NK-92 (cell line): ENCODE measurements around the gene TMEM156.
"Not testable (repeated sequence)": the region's sequence is repeated elsewhere in the genome, so short reads cannot be mapped to it uniquely, and the experiment has no call there.

Source experiments
- DNase-seq: peaks from one replicate; lab custom pipeline; 2025; ENCODE audit not compliant: unreplicated experiment; lab: John Stamatoyannopoulos, UW

Gene TMEM156

DNA sequence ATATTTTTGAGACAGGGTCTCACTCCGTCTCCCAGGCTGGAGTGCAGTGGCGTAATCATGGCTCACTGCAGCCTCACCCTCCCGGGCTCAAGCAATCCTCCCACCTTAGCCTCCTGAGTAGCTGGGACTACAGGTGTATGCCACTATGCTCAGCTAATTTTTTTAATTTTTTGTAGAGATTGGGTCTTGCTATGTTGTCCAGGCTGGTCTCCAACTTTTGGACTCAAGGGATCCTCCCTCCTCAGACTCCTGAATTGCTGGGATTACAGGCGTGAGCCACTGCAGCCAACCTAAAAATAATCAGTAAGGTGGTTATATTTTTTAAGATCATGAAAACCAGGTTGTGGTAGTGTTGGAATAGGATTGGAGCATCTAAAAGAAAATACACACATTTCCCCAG lies 38.1 kb downstream of the TMEM156 start:
- DNase-seq, result no peak

DNA sequence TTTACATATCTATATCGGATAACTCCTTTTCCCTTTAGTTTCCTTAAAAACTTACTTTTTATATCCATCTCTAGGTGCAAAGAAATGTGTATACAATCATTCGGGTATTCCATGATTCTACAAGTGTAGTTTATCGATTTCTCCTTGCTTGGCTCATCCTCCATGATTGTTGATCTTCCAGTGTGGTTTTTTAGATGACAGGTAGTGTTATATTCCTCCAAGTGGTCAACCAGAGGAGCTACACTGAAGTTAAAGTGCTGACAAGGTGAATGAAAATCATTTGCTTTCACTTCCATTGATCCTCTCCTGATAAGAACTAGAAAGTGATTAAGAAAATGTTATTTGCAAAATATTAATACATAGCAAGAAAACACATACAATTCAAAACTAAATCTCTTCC lies 38.5 kb downstream of the TMEM156 start:
- DNase-seq, result no peak

DNA sequence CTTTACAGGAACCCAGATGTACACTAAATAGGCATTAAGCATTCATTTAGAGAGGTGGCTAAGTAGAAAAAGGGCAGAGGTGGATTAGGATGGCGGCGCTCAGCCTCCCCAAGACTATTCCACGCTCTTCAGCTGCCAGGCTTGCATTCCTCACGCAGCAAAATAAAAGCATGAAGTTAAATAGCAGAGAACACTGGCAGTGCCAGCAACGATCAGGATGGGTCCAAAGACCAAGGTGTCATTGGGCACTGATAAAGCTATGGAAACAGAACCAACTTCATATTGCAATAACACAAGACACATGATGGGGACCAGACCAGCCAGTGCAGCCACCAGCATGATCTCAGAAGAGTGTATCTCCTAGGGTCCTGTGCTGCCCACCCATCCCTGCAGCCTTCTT lies 42.0 kb downstream of the TMEM156 start:
- no peak for DNase-seq

DNA sequence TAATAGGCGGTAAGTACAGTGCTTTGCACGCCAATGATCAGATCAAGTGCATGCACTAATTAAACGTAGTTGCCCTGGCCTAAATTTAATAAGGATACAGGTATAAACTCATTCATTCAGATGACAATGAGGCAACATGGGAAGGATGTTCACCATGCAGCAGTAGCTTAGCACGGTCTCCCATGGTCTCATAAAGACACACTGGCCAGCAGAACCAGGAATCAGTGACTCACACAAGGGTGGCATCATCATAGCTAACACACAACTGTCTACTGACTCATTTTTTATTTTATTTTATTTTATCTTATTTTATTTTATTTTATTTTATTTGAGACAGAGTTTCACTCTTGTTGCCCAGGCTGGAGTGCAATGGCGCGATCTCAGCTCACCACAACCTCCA lies 42.7 kb downstream of the TMEM156 start:
- DNase-seq, result no peak

DNA sequence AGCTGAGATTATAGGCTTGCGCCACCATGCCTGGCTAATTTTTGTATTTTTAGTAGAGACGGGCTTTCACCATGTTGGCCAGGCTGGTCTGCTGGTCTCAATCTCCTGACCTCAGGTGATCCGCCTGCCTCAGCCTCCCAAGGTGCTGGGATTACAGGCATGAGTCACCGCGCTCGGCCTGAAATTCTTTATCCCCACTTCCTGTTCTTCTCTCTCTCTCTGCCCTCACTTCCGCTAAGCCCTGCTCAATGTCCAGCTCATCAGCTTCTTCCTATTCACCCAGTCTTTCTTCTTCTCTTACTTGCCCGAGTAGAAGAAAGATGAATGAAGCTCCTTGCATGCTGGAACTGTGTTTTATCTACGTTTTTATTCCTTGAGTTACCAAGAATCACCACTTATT lies 43.9 kb downstream of the TMEM156 start:
- not testable (repeated sequence) for DNase-seq

DNA sequence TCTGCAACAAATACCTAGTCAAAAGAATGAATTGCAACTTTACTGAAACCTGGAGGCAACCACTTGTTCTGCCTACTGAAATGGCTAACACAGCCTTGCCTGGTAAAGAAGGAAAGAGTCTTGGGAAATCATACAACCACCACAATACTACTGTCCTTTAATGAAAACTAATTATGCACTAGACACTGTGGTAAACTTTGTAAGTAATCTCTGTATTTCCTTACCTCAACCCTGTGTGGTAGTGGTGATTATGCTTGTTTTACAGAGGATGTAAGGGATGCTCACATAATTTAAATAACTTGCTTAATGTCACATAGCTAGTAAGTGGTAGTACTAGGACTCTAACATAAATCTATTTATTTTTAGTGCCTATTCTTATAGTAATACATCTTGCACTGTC lies 44.7 kb downstream of the TMEM156 start:
- DNase-seq, result no peak

DNA sequence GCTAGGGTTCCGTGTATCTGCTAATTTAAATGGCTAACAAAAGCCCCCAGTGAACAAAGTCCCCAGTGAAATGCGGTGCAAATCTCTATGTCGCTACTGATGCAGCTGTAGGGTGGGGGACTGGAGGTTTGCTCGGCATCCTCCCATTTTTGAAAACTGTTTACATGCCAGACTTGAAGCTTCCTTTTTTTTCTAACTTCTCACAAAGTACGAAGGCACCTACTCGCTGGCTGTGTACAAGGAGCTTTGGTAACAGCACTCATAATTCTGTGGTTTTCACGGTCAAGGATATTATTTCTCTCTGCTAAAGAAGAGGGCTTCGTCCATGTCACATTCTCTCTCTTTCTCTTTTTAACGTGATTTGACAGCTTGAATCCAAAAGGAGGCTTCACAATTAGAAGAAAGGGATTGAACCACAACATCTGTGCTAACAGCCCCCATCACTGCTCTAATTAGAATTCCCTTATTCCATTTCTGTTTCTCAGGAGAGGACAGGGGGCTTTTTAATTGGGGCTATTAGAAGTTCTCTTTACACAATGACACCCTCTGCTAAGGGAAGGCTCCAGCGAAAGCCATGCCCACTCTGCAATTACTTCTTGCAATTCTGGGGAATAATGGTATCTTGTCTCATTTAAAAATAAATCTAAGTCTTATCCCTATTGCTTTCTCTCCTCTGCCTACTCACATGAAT lies 46.7 kb downstream of the TMEM156 start:
- no peak for DNase-seq

DNA sequence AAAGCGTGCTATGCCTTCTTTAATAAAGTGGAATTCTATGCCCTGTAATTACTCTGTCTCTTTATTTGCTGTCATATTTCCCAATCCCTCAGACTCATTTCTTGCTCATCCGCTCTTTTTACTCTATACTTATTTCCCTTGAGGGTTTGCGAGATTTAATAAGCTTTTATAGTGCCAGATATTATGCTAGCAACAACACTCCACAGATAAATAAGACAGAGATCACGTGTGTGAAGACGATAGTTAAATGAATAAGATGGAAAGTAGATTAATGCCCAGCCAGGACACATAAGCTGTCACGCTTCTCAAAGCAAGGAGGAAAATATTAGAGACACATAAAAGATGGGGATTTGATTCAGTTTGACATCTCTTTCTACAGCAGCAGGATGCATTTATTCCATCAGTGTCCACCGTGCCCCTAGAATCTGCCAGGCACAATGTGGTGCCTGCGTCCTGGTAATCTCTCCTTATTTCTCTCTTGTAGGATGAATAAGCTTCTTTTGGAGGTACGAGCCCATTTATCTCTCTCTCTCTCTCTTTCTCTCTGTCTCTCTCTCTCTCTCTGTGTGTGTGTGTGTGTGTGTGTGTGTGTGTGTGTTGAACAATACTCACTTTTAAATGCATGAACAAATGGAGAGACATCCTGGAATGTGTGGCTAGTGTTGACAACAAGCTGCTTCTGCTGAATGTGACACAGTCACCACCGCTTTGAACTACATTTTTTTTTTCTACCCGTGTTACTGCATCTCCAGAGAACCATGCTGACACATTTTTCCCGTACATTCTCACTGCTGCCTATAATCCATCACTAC lies 48.2 kb downstream of the TMEM156 start:
- no peak for DNase-seq

DNA sequence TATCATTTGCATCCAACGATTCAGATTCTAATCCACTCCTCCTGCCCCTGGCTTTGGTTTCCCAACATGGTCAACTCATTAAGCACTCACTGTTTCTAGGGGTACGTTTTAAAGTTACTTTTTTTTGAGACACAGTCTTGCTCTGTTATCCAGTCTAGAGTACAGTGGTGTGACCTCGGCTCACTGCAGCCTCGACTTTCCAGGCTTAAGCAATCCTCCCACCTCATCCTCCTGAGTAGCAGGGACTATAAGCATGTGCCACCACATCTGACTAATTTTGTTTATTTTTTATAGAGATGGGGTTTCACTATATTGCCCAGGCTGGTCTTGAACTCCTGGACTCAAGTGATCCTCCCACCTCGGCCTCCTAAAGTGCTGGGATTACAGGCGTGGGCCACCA lies 48.9 kb downstream of the TMEM156 start:
- DNase-seq, result no peak

DNA sequence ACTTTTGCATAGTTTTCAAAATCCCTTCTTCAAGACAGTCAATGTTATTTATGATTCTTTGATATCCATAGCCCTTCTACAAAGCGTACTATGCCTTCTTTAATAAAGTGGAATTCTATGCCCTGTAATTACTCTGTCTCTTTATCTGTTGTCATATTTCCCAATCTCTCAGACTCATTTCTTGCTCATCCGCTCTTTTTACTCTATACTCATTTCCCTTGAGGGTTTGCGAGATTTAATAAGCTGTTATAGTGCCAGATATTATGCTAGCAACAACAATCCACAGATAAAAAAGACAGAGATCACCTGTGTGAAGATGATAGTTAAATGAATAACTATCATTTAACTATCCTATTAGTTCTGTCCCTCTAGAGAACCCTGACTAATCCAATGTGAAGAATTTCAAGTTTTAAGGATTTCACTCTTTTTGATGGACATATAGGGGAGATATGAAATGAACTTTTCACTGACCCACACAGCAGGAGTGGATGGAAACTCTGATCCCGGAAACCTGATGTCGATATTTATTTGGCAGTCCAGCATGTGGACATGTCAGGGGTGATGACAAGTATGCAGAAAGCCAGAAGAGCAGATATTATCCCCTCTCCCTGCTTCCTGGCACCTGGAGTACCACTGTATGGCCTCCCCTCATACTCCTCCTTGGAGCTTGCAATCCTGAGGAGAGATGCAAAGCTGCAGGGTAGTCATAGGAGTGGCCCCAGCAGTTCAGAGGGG lies 49.7 kb downstream of the TMEM156 start:
- no peak for DNase-seq

DNA sequence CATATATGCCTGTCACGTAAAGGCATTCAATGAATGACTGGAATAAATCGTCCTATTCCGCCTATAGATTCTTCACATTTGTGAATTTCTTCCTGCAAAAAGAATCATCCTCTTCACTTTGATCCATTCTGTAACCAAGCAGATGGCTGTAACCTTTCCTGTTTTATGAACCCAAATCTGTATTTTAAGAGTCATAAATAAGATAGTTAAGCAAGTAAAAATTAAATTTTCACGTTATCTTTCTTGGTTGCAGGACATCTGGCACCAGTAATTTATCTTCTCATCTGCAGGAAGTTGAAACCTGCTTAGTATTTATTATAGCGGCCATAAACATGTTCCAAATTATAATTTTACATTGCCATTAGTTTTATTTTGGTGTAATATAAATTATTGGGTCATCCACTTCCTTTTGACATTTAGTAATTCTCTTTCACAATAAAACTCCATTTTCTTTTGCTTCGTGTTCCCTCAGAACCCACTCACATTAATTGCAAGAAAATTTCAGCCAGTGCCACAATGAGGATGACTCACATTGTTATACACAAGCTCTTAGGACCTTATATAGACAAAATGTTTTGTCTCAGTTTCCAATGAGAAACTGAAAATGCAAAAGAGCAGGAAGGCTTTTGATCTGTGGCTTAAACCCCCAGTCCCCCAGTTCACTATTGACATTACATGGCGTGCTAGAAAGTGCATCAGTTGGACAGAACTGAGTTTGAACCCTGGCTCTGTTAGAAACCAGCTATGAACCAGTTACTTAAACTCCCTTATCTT lies 51.1 kb downstream of the TMEM156 start:
- no peak for DNase-seq

DNA sequence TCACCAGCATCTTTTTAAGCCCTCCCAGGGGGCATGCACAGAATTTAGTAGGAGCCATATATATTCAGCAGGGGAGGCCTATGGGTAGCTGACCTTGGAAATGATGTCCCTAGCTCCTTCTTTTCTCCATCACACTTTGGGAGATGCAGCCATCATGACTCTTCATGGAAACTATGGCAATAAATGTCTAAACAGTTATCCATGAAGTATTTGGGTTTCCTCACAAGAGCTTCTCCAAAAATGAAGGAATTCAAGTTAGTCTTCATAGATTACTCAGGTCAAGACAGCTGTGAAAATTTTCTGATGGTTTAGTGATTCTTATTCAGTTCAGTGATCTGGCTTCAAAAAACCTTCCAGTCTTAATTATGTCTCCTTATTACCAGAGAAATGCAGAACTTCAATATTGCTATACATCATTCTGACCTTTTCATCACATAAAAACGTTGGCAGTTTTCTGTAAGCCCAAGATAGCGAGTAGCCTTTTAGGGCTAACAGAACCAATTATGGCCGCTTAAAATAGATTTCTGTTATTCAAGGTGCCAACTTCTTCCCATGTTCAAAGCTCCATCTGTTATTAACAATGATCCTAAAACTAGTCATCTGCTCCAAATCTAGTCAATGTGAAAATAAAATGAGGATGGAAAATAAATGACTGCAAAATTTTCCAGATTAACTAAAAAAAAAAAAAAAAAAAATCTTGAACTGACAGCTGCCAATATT lies 52.5 kb downstream of the TMEM156 start:
- DNase-seq, result no peak

DNA sequence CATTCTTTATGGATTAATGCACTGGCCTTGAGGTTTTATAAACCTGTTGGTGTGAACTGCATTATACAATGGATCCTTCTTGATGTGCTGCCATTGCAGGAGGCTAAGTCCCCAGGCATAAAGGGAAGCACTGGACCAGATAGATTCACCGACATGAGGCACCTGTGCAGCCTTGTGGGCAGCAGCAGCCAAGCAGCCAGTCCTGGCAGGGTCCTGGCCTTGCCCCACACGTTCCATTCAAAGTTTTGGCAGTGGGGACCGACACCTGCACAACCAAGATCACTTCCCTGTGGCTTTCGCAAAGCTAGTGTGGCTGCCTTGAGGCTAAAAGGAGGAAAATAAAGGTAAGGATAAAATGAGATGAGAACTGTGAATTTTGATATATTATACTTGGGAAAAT lies 53.1 kb downstream of the TMEM156 start:
- no peak for DNase-seq

DNA sequence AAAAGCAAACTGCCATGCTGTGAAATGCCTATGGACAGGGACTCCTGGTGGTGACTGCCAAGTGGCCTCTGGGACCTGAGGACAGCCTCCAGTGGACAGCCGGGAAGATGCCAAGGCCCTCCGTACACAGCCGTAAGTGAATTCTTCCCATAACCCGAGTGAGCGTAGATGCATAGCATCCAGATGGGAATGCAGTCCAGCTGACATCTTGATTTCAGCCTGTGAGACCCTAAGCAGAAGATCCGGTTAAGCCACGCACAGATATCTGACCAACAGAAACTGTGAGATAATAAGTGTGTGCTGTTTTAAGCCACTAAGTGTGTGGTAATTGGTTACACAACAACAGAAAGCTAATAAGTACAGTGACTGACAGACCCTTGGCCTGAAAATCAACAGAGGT lies 55.9 kb downstream of the TMEM156 start:
- no peak for DNase-seq

DNA sequence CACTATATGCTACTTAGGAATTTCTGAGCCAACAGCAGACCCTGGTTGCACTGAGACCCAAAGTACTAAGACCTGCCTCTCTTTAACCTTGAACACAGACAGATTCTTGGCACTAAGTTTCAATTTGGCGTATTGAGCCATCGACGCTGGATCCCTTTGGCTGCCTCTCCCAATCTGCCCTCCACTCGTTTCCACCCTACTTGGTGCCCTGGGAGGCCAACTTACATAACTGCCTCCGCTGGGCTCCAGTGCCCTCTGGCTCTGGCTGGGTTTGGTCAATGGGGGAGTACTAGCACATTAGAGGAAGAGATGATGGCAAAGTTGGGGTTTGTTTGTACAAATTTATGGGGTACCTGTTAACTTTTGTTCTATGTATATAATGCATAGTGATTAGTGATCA lies 63.5 kb downstream of the TMEM156 start:
- DNase-seq, result no peak

DNA sequence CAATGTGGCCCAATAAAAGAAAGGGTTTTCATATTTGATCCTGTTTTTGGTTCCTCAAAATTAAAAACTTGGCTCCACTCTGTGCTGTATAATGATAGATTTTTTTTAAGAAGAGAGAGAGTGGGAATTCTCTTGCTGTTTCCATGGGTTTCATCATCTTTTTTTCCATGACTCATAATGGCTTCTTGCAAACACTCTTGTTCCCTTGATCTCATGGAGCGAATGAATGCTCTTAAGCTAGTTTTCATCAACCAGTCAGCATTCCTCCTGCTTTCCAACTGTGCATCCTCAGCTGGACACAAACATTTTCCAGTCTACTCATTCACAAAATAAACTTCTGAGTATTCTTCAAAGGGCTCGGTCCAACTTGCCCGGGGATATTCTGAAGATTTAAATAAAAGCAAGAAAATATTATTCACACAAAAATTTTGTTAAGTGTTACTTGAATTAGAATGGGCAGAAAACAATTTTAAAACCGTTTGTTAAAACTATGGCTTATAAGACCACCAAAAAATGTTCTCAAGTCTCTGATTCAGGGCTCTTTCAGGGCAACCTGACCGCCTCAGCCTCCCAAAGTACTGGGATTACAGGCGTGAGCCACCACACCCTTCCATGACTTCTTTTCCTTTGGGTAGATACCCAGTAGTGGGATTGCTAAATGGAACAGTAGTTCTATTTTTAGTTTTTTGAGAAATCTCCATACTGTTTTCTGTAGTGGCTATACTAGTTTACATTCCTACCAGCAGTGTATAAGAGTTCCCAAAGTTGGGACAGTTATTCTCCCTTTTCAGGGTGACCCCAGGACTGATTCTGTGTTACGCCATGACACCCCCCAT lies 64.7 kb downstream of the TMEM156 start:
- DNase-seq, result no peak

DNA sequence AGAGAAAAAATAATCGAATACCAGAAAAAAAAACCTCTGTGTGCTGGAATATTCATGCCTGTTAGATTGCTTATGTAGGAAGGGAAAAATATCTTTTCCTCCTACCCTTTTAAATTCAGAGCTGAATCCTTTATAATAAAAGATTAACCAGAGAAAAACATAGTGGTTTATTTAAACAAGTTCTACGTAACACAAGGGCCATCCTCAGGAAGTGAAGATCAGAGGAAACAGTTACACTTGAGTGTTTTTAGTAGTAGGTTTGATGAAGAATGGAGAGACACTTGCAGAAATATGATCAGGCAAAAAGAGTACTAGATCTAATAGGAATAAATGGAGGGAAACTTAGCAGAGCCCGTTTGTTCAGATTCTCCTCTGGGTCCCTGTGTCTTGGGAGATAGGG lies 66.3 kb downstream of the TMEM156 start:
- DNase-seq, result no peak

DNA sequence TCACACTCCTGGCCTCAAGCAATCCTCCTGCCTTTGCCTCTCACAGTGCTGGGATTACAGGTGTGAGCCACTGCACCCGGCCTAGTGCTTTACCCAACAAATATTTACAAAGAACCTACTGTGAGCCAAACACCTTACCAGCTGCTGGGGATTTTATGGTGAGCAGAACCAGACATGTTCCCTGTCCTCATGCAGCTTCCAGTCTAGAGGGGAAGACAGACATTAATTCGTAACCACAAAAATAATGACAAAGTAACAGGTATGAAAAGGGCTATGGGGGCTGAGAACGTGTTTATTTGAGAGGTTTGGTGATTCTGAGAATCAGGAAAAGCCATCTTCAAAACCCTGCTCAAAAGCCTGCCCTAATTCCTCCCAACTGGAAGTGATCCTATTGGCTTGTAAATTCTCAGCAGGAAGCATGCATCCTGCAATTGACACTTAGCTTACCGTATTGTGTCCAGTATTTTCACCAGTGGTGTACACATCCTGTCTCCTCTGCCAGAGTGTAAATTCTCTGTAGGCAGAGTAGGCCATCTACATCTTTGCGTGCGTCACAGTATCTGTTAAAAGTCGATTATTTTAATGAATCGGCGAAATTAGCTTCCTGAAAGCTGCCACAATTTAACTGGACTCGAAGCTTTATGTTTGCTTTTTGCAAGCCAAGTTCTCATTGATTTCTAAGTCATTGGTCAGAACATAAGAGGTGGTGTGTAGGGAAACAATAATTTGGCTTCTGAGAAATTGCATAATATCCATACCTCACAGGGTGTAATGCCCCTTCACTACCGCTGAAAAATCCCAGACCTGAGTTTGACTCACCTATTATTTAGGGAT lies 67.0 kb downstream of the TMEM156 start:
- no peak for DNase-seq

DNA sequence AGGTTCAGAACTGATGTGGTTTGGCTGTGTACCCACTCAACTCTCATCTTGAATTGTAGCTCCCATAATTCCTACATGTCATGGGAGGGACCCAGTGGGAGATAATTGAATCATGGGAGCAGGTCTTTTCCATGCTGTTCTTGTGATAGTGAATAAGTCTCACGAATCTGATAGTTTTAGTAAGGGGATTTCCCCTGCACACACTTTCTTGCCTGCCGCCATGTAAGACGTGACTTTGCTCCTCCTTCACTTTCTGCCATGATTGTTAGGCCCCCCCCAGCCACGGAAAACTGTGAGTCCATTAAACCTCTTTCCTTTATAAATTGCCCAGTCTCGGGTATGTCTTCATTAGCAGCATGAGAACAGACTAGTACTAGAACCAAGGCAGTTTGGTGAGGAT lies 73.0 kb downstream of the TMEM156 start:
- not testable (repeated sequence) for DNase-seq
